ENCODE measurements around the gene ST6GALNAC4.

- TF ChIP-seq POLR2AphosphoS5 (IDR thresholded peaks at IDR 0.05; ENCODE audit: low read depth, low read length), result no peak
- TF ChIP-seq POLR2A (IDR thresholded peaks at IDR 0.05; ENCODE audit: low read depth, low read length), result no peak
- TF ChIP-seq TAF1 (IDR thresholded peaks at IDR 0.05; ENCODE audit: low read depth, low read length), result no peak
- no peak for TF ChIP-seq POU2F2 (IDR thresholded peaks at IDR 0.05; ENCODE audit: low read depth, low read length)
- no peak for TF ChIP-seq PAX5 (IDR thresholded peaks at IDR 0.05; ENCODE audit: insufficient read depth, low read length, severe bottlenecking)
- no peak for TF ChIP-seq SPI1 (IDR thresholded peaks at IDR 0.05; ENCODE audit: low read depth, low read length)
Observed at GRCh38 chr9:127953154-127953553, 36.3 kb upstream of the ST6GALNAC4 start.
